GM10847 (cell line): ENCODE data around the gene ZCCHC13.

Experiments
- POLR2A ChIP-seq: IDR thresholded peaks from 2 replicates; pipeline ENCODE4 v1.6.1; 2011; ENCODE audit not compliant: insufficient read length; ENCODE audit errors: extremely low read depth

ZCCHC13 gene

GRCh38 chrX:74304016-74304415, at the start of gene ZCCHC13:
ZCCHC13 (plus strand) TSS chrX:74304180; CDS start chrX:74304267, 87 bp downstream.
- no peak for TF ChIP-seq POLR2A

GRCh38 chrX:74259885-74260491, 44.0 kb upstream of the ZCCHC13 start:
- no peak for TF ChIP-seq POLR2A

GRCh38 chrX:74262452-74263209, 41.3 kb upstream of the ZCCHC13 start:
- TF ChIP-seq POLR2A: no peak

GRCh38 chrX:74270393-74270792, 33.6 kb upstream of the ZCCHC13 start:
- TF ChIP-seq POLR2A: no peak

GRCh38 chrX:74272230-74272629, 31.8 kb upstream of the ZCCHC13 start:
- TF ChIP-seq POLR2A: no peak

GRCh38 chrX:74274516-74274915, 29.5 kb upstream of the ZCCHC13 start:
- TF ChIP-seq POLR2A: no peak

GRCh38 chrX:74277320-74277719, 26.7 kb upstream of the ZCCHC13 start:
- TF ChIP-seq POLR2A: no peak

- TF ChIP-seq POLR2A: no peak
Observed at GRCh38 chrX:74277846-74278245, 26.1 kb upstream of the ZCCHC13 start.

GRCh38 chrX:74280759-74281158, 23.2 kb upstream of the ZCCHC13 start:
- TF ChIP-seq POLR2A: no peak

- TF ChIP-seq POLR2A: no peak
Observed at GRCh38 chrX:74284391-74284952, 19.5 kb upstream of the ZCCHC13 start.

- TF ChIP-seq POLR2A: no peak
Observed at GRCh38 chrX:74286950-74287740, 16.8 kb upstream of the ZCCHC13 start.

- no peak for TF ChIP-seq POLR2A
Observed at GRCh38 chrX:74291577-74291963, 12.4 kb upstream of the ZCCHC13 start.

- no peak for TF ChIP-seq POLR2A
Observed at GRCh38 chrX:74291964-74292807, 11.8 kb upstream of the ZCCHC13 start.

GRCh38 chrX:74292808-74293123, 11.2 kb upstream of the ZCCHC13 start:
- no peak for TF ChIP-seq POLR2A
